Subcutaneous adipose tissue (tissue), 4 donors: ENCODE results near the gene ULBP1. TPM values are rescaled to one million over a fixed set of nuclear protein-coding genes. Genes with fewer than 3 reads are reported as not detected.

Source experiments
- total RNA-seq, 4 donors: library from RNA; depleted of rRNA; stranded (reverse); fragments of >200 nt; gene quantifications; one replicate each; pipeline ENCODE4 v1.1.0, GENCODE V29; 2016
- TF ChIP-seq, protein P1 (sequence below): fragments of 450-650 bp; IDR thresholded peaks from one replicate; pipeline ENCODE4 v1.5.1; 2016; ENCODE audit warnings: low read depth, mild to moderate bottlenecking, control low read depth, antibody characterized with exemption, moderate library complexity

ULBP1 gene
- total RNA-seq, 4 donors from 2014 or later, result 0.34 TPM; not detected in 3

DNA sequence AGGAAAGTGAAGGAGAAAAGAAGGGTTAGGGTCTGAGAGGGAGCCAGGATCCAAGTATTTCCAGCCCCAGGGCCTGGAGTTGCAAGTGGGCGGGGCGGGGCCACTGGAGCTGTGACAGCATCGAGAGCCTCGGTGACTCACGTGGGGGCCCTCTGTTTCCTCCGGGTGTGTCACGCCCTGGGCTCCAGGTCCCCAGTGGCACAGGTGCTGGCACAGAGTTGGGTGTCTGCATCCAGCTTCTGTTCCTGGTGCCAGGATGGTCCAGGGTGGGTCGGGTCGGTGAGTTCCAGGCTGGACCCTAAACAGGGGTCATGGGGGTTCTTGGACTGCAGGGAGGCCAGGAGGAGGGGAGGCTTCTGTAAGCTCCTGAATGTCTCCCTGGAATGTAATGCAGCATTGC lies 44.8 kb downstream of the ULBP1 start:
- TF ChIP-seq, protein P1, sequence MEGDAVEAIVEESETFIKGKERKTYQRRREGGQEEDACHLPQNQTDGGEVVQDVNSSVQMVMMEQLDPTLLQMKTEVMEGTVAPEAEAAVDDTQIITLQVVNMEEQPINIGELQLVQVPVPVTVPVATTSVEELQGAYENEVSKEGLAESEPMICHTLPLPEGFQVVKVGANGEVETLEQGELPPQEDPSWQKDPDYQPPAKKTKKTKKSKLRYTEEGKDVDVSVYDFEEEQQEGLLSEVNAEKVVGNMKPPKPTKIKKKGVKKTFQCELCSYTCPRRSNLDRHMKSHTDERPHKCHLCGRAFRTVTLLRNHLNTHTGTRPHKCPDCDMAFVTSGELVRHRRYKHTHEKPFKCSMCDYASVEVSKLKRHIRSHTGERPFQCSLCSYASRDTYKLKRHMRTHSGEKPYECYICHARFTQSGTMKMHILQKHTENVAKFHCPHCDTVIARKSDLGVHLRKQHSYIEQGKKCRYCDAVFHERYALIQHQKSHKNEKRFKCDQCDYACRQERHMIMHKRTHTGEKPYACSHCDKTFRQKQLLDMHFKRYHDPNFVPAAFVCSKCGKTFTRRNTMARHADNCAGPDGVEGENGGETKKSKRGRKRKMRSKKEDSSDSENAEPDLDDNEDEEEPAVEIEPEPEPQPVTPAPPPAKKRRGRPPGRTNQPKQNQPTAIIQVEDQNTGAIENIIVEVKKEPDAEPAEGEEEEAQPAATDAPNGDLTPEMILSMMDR, result no peak

DNA sequence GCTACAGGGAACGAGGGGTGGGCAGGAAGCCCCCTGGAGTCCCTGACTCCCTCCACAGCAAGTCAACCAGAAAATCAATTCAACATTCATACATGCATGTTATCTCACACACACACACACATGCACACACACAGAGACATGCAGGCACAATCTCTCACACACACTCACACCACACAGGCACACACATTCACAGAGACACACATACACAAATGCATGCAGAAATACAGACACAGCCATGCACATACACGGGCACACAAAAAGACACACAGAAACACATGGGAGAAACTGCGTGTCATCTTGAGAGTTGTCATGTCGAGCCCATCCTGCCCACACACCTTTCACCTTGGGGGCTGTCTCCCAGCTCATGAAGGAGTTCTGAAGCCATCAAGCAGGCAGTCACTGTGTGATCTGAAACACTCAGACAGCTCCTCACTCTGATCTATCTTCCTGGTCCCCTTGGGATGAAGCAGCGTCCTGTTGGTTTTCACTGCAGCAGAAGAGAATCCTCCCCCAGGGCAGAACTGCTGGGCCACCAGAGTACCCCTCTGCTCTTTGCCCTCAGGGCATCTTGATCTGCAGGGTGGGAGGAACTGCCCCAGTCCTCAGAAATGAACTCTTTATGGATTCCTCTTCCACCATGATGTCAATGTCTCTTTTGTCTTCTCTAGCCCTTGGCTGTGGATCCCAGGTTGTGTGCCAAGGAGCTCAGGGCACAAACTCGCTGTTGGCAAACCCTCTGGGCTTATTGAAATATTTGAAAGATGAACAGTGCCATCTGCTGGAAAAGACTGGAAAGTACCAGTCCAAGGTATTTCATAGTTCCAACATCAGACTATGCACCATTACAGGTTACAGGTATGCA lies 52.8 kb downstream of the ULBP1 start:
- TF ChIP-seq, protein P1, result no peak

DNA sequence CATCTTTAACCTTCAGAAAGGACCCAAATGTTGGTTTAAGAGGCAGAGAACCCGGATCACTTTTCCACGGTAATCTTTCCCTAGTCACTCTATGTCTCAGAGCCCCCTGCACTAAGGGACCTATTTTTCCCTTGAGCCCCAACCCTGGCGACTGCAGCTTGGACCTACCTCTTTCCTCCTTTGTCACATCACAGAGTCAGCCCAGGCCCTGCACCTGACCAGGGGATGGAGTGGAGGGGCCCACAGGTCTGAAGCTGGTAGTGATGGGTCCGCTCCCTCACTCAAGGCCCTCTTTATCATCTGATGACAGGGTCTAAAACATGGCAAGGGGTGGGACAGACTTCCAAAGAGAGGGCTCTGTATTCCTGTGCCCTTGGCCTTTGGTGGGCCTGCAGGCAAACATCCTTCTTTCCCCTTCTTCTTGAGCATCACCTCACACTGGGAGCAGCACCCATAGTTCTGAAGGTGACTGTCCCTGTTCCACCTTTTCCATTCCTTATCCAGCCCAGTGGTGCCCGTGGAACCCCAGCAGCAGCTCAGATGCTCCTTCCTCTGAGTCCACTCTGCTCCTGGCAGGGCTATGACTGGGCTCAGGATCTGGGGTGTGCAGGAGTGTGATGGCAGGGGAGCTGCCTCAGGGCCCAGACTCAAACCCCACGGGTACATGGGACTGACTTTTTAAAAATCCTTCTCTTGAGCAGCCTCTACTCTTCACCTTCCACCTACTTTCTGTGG lies 55.3 kb downstream of the ULBP1 start:
- TF ChIP-seq, protein P1, result no peak

Other genes starting within 250 kb of the ULBP1 start
- 10 to 100 TPM; 21.4 to 39.6 (median 23.1) TPM for gene LATS1, start 245.8 kb upstream of the ULBP1 start, total RNA-seq
- 10 to 100 TPM; 13.4 to 37.7 (median 27.9) TPM for gene NUP43, start 217.4 kb upstream of the ULBP1 start, total RNA-seq
- 100 to 1,000 TPM in 2 of 4 donors, 10 to 100 TPM in 2; 76.1 to 128 (median 101) TPM for gene PCMT1, start 214.2 kb upstream of the ULBP1 start, total RNA-seq
- gene LRP11, start 99.6 kb upstream of the ULBP1 start, total RNA-seq, result 10 to 100 TPM; 18.7 to 55.4 (median 33.8) TPM
- gene RAET1E, start 65.8 kb upstream of the ULBP1 start, total RNA-seq, result under 1 TPM in 1 of 4 donors, not detected in 3; 0.94 TPM
- gene RAET1G, start 40.8 kb upstream of the ULBP1 start, total RNA-seq, result under 1 TPM in 1 of 4 donors, not detected in 3; 0.82 TPM
- 1 to 10 TPM in 1 of 4 donors, under 1 TPM in 3; 0.34 to 4.1 (median 0.60) TPM for gene ULBP2, start 21.9 kb upstream of the ULBP1 start, total RNA-seq
- not detected for gene RAET1L, start 61.6 kb downstream of the ULBP1 start, total RNA-seq
- 1 to 10 TPM in 3 of 4 donors, not detected in 1; 1.7 to 8.1 (median 6.4) TPM for gene ULBP3, start 105.2 kb downstream of the ULBP1 start, total RNA-seq
- under 1 TPM in 1 of 4 donors, not detected in 3; 0.34 TPM for gene PPP1R14C, start 179.1 kb downstream of the ULBP1 start, total RNA-seq